HG03066 (cell line): ENCODE results near the gene RAG2.
"Not testable (repeated sequence)": the region's sequence is repeated elsewhere in the genome, so short reads cannot be mapped to it uniquely, and the experiment has no call there.

Source experiments
- ATAC-seq: cut with Tn5 transposase; IDR thresholded peaks from one replicate; pipeline ENCODE4 v1.9.1; 2021; ENCODE audit warnings: low read depth; ENCODE audit not compliant: unreplicated experiment

Gene RAG2

DNA sequence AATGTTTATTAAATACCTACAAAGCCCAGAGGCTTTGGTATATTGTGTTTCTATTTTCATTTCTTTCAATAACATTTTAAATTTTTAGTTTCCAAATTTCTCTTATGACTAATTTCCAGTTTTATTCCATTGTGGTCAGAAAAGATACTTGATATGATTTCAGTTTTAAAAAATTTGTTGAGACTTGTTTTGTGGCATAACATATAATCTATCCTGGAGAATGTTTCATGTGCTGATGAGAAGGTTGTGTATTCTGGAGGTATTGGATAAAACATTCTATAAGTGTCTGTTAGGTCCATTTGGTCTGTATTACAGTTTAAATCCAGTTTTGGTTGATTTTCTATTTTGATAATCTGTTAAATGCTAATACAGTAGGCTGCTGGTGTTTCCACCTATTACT, 40.0 kb downstream of the RAG2 start:
- no peak for ATAC-seq

DNA sequence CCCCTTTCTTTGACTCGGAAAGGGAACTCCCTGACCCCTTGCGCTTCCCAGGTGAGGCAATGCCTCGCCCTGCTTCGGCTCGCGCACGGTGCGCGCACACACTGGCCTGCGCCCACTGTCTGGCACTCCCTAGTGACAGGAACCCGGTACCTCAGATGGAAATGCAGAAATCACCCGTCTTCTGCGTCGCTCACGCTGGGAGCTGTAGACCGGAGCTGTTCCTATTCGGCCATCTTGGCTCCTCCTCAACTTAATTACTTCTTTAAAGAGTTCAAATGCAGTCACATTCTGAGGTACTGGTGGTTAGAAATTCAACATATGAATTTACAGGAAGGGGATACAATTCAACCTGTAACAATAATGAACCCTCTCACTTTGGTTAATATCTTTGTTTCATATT, 40.6 kb downstream of the RAG2 start:
- not testable (repeated sequence) for ATAC-seq

DNA sequence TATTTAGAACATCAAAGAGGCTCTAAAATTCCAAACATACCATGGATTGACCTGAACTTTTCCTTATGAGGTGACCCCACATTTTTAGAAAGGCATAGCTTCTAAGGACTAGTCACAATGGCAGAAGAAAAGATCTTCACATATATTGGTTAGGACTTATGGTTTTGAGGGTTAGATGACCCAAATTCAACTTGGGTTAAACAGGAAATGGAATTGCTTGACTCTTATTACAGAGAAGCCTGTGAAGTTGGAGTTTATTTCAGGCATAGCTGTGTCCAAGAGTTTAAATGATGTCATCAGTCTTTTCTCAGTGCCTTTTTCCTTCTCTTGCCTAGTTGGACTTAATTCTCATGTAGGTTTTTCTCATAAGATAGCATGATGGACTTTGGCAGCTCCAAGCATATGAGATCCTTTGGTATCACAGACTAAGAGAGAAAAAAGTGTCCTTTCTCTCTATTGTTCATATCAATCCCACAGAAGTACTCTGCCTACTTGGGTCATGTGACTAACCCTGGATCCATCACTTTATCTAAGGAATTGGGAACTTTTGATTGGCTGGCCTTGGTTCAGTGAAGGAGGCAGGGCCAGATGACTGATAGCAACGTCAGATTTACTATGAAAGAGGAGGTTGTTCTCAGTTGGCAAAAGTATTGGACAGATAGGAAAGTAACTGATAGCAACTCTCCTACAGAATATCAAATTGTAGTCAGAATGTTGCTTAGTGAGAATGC, 47.5 kb downstream of the RAG2 start:
- no peak for ATAC-seq
